B cell (primary cell): ENCODE measurements around the gene CHST11.

Experiments
- EZH2 ChIP-seq: IDR thresholded peaks from 2 replicates; pipeline ENCODE4 v1.6.1; 2012; ENCODE audit warnings: borderline replicate concordance, low read depth, mild to moderate bottlenecking, moderate library complexity, low read length; ENCODE audit not compliant: insufficient read depth, poor library complexity, severe bottlenecking
- TF ChIP-seq, protein P1 (sequence below): fragments of 200-600 bp; IDR thresholded peaks from one replicate; pipeline ENCODE4 v1.8.0; 2022; ENCODE audit warnings: antibody characterized with exemption, mild to moderate bottlenecking

DNA sequence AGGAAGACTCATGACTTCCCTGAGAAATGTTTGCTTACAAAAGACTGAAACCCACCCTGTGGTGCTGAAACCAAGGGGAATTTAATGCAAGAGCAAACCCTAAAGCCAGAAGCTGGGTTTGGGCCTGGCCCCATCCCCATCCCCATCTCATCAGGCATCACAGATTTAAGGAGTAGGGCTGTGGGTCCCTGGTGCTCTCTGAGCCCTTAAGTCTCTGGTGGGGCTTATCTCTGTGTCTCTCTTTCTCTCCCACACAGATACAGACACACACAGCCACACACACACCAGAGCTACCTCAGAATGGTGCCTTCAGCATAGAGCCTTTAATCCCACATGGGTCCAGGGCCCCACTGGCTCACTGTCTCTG lies 264.3 kb downstream of the CHST11 start:
- no peak for TF ChIP-seq EZH2
- TF ChIP-seq, protein P1, sequence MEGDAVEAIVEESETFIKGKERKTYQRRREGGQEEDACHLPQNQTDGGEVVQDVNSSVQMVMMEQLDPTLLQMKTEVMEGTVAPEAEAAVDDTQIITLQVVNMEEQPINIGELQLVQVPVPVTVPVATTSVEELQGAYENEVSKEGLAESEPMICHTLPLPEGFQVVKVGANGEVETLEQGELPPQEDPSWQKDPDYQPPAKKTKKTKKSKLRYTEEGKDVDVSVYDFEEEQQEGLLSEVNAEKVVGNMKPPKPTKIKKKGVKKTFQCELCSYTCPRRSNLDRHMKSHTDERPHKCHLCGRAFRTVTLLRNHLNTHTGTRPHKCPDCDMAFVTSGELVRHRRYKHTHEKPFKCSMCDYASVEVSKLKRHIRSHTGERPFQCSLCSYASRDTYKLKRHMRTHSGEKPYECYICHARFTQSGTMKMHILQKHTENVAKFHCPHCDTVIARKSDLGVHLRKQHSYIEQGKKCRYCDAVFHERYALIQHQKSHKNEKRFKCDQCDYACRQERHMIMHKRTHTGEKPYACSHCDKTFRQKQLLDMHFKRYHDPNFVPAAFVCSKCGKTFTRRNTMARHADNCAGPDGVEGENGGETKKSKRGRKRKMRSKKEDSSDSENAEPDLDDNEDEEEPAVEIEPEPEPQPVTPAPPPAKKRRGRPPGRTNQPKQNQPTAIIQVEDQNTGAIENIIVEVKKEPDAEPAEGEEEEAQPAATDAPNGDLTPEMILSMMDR, result no peak
